IPS-18a (cell line): ENCODE measurements around the gene FBXL22.

Source experiments
- H3K27ac ChIP-seq: one replicate; pipeline ENCODE4 v1.5.1; 2013; ENCODE audit warnings: low read length
- H3K27me3 ChIP-seq: one replicate; pipeline ENCODE4 v1.6.1; 2013; ENCODE audit warnings: mild to moderate bottlenecking, low read length; ENCODE audit not compliant: control insufficient read depth, insufficient read depth
- H3K36me3 ChIP-seq: one replicate; pipeline ENCODE4 v1.6.1; 2013; ENCODE audit warnings: low read depth, low read length; ENCODE audit not compliant: control insufficient read depth
- H3K4me1 ChIP-seq: one replicate; pipeline ENCODE4 v1.6.1; 2013; ENCODE audit warnings: low read depth, low read length; ENCODE audit not compliant: control insufficient read depth
- H3K4me3 ChIP-seq: one replicate; pipeline ENCODE4 v1.5.1; 2013; ENCODE audit warnings: low read length
- H3K9ac ChIP-seq: one replicate; pipeline ENCODE4 v1.6.1; 2013; ENCODE audit warnings: mild to moderate bottlenecking, low read length, moderate library complexity
- H3K9me3 ChIP-seq: one replicate; pipeline ENCODE4 v1.6.1; 2013; ENCODE audit warnings: low read depth, low read length; ENCODE audit not compliant: control insufficient read depth

The FBXL22 gene

GRCh38 chr15:63572749-63573464 is 24.3 kb upstream of the FBXL22 start:
- Histone ChIP-seq H3K36me3 (peaks cover 19% of the 10 kb centered on the region), H3K27ac (no peak overlapping the region)

DNA sequence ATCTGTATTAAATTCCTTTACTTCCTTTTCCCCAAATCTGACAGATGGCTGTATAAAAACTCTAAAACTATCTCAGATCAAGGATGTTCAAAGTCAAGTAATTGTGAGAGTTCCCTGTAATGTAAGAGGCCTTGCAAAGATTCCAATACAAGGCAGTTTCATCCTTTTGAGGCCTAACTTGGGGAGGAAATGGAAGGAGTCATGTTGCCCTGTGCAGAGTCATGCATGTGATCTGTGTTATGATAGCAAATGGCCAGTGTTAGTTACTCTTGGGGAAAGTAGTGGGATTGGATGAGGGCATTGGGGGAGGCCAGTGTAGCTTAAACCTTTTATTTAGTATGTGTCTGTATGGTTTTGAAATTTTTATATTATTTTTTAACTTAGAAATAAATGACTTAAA is 23.7 kb upstream of the FBXL22 start:
- H3K27ac ChIP-seq = no peak overlapping the region
- H3K9me3 ChIP-seq = no peaks in the 10 kb centered on the region
- no peaks in the 10 kb centered on the region for H3K27me3 ChIP-seq
- no peak overlapping the region for H3K9ac ChIP-seq
- no peak overlapping the region for H3K4me3 ChIP-seq
- peaks cover 19% of the 10 kb centered on the region for H3K36me3 ChIP-seq
- no peaks in the 10 kb centered on the region for H3K4me1 ChIP-seq

More at GRCh38 chr15:63572749-63573464, 24.3 kb upstream of the FBXL22 start:
- H3K27me3 ChIP-seq = no peaks in the 10 kb centered on the region
- no peaks in the 10 kb centered on the region for H3K9me3 ChIP-seq
- no peak overlapping the region for H3K4me3 ChIP-seq
- no peaks in the 10 kb centered on the region for H3K4me1 ChIP-seq
- H3K9ac ChIP-seq = no peak overlapping the region

GRCh38 chr15:63575312-63575711 is 21.9 kb upstream of the FBXL22 start:
- Histone ChIP-seq H3K27ac (no peak overlapping the region), H3K27me3 (no peaks in the 10 kb centered on the region), H3K9ac (no peak overlapping the region), H3K4me1 (no peaks in the 10 kb centered on the region), H3K36me3 (peaks cover 16% of the 10 kb centered on the region), H3K9me3 (no peaks in the 10 kb centered on the region), H3K4me3 (no peak overlapping the region)

- H3K36me3 ChIP-seq = peaks cover 10% of the 10 kb centered on the region
- no peak overlapping the region for H3K4me3 ChIP-seq
- H3K9me3 ChIP-seq = no peaks in the 10 kb centered on the region
- no peak overlapping the region for H3K27ac ChIP-seq
- H3K9ac ChIP-seq = no peak overlapping the region
- H3K4me1 ChIP-seq = no peaks in the 10 kb centered on the region
- H3K27me3 ChIP-seq = no peaks in the 10 kb centered on the region
Observed at GRCh38 chr15:63576441-63576840, 20.7 kb upstream of the FBXL22 start.

- Histone ChIP-seq H3K9me3 (peaks cover 3% of the 10 kb centered on the region), H3K4me1 (no peaks in the 10 kb centered on the region), H3K36me3 (peaks cover 6% of the 10 kb centered on the region), H3K27ac (no peak overlapping the region), H3K4me3 (no peak overlapping the region), H3K9ac (no peak overlapping the region), H3K27me3 (no peaks in the 10 kb centered on the region)
Observed at GRCh38 chr15:63582179-63582578, 15.0 kb upstream of the FBXL22 start.

DNA sequence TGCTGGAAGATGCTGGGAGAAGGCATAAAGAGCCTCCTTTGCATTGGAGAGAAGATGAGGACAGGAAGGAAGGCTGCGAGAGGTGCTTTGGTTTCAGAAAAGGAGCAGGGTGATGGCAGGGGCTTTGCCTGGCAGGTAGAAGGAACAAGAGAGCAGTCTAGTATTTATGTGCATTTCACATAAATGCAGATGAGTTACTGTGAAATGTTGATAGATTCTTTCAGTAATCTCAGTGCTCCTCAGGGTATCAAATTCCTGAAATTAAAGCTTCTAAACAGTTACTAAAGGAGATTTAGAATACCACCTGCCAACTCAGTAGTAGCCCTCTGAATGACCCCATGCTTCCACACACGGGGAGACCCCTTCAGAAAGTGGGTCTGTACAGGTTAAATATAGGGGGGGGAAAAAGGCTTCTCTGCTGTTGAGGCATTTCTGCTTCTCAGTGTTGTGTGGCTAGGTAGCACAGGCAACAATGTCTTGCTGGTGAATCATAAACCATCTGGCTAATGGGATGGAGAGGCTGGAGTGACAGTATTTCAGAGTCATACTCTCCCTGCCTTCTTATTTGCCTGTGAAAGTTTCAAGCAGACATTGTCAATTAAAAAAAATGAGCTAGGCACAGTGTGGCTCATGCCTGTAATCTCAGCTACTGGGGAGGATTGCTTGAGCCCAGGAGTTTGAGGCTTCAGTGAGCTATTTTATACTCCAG is 14.3 kb upstream of the FBXL22 start:
- Histone ChIP-seq H3K27me3 (no peaks in the 10 kb centered on the region), H3K4me3 (no peak overlapping the region), H3K9ac (no peak overlapping the region), H3K36me3 (peaks cover 6% of the 10 kb centered on the region), H3K9me3 (peaks cover 3% of the 10 kb centered on the region), H3K4me1 (no peaks in the 10 kb centered on the region), H3K27ac (no peak overlapping the region)

DNA sequence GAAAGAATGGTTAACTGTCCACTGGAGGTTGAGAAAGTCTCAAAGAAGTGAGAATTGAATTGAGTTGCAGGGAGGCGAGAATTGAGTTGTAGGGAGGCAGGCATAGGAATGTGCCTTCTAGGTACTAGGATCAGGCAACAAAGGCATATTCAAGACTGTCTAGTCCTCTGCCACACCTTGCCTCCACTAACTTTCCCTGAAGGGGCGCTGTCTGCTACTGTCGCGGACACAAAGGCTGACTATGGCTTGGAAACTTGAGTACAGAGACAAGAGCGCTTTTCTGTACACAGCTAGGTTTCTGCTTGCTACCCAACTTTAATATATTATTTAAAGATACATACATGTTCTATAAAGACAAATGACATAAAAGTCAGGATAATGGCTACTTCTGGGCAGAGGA is 10.4 kb upstream of the FBXL22 start:
- no peak overlapping the region for H3K27ac ChIP-seq
- H3K27me3 ChIP-seq = no peaks in the 10 kb centered on the region
- H3K4me3 ChIP-seq = no peak overlapping the region
- no peaks in the 10 kb centered on the region for H3K4me1 ChIP-seq
- no peak overlapping the region for H3K9ac ChIP-seq
- H3K36me3 ChIP-seq = peaks cover 21% of the 10 kb centered on the region
- peaks cover 3% of the 10 kb centered on the region for H3K9me3 ChIP-seq

GRCh38 chr15:63587527-63587926 is 9.7 kb upstream of the FBXL22 start:
- H3K36me3 ChIP-seq = peaks cover 21% of the 10 kb centered on the region
- peaks cover 3% of the 10 kb centered on the region for H3K9me3 ChIP-seq
- no peaks in the 10 kb centered on the region for H3K4me1 ChIP-seq
- H3K4me3 ChIP-seq = no peak overlapping the region
- no peak overlapping the region for H3K9ac ChIP-seq
- no peak overlapping the region for H3K27ac ChIP-seq
- H3K27me3 ChIP-seq = no peaks in the 10 kb centered on the region

DNA sequence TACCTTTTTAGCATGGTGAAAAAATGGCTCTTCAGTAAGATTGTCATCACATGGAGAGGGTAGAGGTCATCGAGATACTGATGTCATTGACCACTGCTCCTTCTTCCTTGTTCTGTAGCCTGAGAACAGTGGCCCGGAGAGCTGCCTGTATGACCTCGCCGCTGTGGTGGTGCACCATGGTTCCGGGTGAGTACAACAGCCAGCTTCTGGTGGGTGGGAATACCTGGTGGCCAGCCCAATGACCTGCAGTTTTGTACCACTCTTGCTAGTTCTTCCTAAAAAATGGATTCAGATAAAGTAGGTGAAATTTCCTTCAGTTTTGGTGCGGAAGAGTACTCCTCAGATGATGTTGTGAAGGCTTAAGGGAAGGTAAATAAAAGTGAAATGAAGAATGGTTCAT is 8.4 kb upstream of the FBXL22 start:
- Histone ChIP-seq H3K4me3 (no peak overlapping the region), H3K27ac (no peak overlapping the region), H3K27me3 (no peaks in the 10 kb centered on the region), H3K4me1 (no peaks in the 10 kb centered on the region), H3K9me3 (peaks cover 3% of the 10 kb centered on the region), H3K36me3 (peaks cover 24% of the 10 kb centered on the region), H3K9ac (no peak overlapping the region)

DNA sequence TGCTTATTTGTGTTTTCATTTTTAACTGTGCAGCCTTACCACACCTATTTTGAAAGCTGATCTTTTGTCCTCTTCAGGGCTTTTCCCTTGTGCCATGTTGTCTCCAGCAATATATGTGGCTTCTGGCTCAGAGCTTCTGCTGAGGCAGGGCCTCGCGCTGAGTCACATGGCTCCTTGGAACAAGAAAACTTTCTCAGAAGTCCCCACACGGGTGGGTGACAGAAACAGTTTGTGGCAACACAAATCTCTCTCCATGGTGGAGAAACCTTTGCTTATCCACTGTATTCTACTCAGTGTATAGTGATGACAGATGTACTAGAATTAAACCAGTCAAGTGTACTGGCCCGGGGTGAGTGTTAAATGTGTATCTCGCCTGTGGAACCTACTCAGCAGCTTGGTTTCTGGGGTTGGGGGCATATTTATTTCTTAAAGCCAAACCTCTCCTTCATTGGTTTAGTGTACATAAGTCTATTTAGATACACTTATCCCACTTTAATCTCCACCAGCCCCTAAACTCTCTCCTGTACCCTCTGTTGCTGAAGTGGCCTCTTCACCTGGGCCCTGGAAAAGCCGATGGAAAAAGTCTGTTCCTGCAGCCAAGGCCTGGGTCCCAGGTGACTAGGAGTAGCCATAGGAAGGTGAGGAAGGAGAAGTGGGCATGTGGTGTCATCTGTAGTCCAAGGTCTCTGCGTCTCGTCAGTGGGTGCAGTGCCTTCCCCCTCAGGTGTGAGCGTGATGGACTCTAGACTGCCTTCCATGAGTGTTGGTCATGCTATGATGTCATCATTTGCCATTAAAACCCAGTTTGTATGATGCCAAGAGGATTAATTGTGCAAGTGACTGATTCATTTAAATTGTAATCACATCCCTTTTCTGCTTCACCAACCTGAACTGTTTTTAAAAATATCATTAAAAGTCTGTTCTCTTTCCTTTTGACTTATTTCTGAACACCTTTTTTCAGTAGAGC is 3.2 kb upstream of the FBXL22 start:
- Histone ChIP-seq H3K27me3 (no peaks in the 10 kb centered on the region), H3K9ac (no peak overlapping the region), H3K36me3 (peaks cover 18% of the 10 kb centered on the region), H3K27ac (no peak overlapping the region), H3K9me3 (no peaks in the 10 kb centered on the region), H3K4me1 (peaks cover 8% of the 10 kb centered on the region), H3K4me3 (no peak overlapping the region)

GRCh38 chr15:63595065-63595464 is 2.1 kb upstream of the FBXL22 start:
- Histone ChIP-seq H3K4me1 (peaks cover 8% of the 10 kb centered on the region), H3K9me3 (no peaks in the 10 kb centered on the region), H3K27ac (no peak overlapping the region), H3K27me3 (peaks cover 5% of the 10 kb centered on the region), H3K4me3 (no peak overlapping the region), H3K9ac (no peak overlapping the region), H3K36me3 (peaks cover 15% of the 10 kb centered on the region)
